ENCODE results near the gene CCDC122. TPM values are rescaled to one million over a fixed set of nuclear protein-coding genes. Genes with fewer than 3 reads are reported as not detected.

The CCDC122 gene
- total and polyA plus RNA-seq, 2 experiments from 2014 or later, result 4.1 to 7.6 TPM

GRCh38 chr13:43884222-43884621 is 4.7 kb upstream of the CCDC122 start:
- 89 to 100% methylated on average over 1 of the region's 1 CpG for whole genome bisulfite sequencing, 2 experiments (ENCODE audit: low coverage in 1 of 2, low lambda C conversion rate in 2 of 2, missing lambda C conversion rate in 2 of 2)
- no peaks in the 10 kb centered on the region for H3K36me3 ChIP-seq (ENCODE audit: low read depth)
- no peak overlapping the region for H3K4me3 ChIP-seq
- H2AFZ ChIP-seq, result no peak overlapping the region
- H4K20me1 ChIP-seq (ENCODE audit: insufficient read depth), result no peaks in the 10 kb centered on the region
- no peaks in the 10 kb centered on the region for H3K27me3 ChIP-seq (replicated peaks; ENCODE audit: insufficient read depth)
- no peaks in the 10 kb centered on the region for H3K79me2 ChIP-seq (ENCODE audit: insufficient read depth)
- H3K9me2 ChIP-seq (ENCODE audit: insufficient read depth), result no peaks in the 10 kb centered on the region
- no peak overlapping the region for H3K27ac ChIP-seq
- no peak overlapping the region for H3K4me2 ChIP-seq (ENCODE audit: unreplicated experiment)
- H3K9me3 ChIP-seq (ENCODE audit: low read depth), result no peaks in the 10 kb centered on the region
- H3K4me1 ChIP-seq (ENCODE audit: insufficient read depth), result no peaks in the 10 kb centered on the region
- DNase-seq, result no peak
- in situ Hi-C loops (cut with MboI), result no loop called here
- H3F3A ChIP-seq (ENCODE audit: insufficient read depth), result no peaks in the 10 kb centered on the region
- no peak overlapping the region for H3K9ac ChIP-seq
- TF ChIP-seq EZH2 (IDR thresholded peaks at IDR 0.05; ENCODE audit: insufficient read depth, poor library complexity, severe bottlenecking) (no peak), EZH2phosphoT487 (IDR thresholded peaks at IDR 0.05; ENCODE audit: insufficient read depth, low read depth) (no peak)

- Histone ChIP-seq H3K27me3 (replicated peaks; ENCODE audit: insufficient read depth) (no peaks in the 10 kb centered on the region), H3K36me3 (ENCODE audit: low read depth) (no peaks in the 10 kb centered on the region), H3K9ac (no peak overlapping the region), H2AFZ (no peak overlapping the region), H3K4me3 (no peak overlapping the region), H3F3A (ENCODE audit: insufficient read depth) (0 out of 2 replicates have a peak, but pooled peaks cover under 1% of the 10 kb centered on the region), H3K27ac (no peak overlapping the region), H3K9me2 (ENCODE audit: insufficient read depth) (no peaks in the 10 kb centered on the region), H4K20me1 (ENCODE audit: insufficient read depth) (no peaks in the 10 kb centered on the region), H3K79me2 (ENCODE audit: insufficient read depth) (no peaks in the 10 kb centered on the region), H3K4me1 (ENCODE audit: insufficient read depth) (peaks cover 2% of the 10 kb centered on the region; the same call in 1 of the 2 replicates), H3K9me3 (ENCODE audit: low read depth) (no peaks in the 10 kb centered on the region), H3K4me2 (ENCODE audit: unreplicated experiment) (no peak overlapping the region)
- in situ Hi-C loops (cut with MboI), result no loop called here
- WGBS, 2 experiments (ENCODE audit: low coverage in 1 of 2, low lambda C conversion rate in 2 of 2, missing lambda C conversion rate in 2 of 2), result 94 to 97% methylated on average over 3 of the region's 3 CpGs
- DNase-seq, result peak; percentile 50
- no peak for TF ChIP-seq EZH2 (IDR thresholded peaks at IDR 0.05; ENCODE audit: insufficient read depth, poor library complexity, severe bottlenecking)
- TF ChIP-seq EZH2phosphoT487 (IDR thresholded peaks at IDR 0.05; ENCODE audit: insufficient read depth, low read depth), result no peak
Observed at GRCh38 chr13:43883631-43884030, 4.1 kb upstream of the CCDC122 start.

- H3K9ac ChIP-seq, result no peak overlapping the region
- H2AFZ ChIP-seq, result no peak overlapping the region
- no peaks in the 10 kb centered on the region for H4K20me1 ChIP-seq (ENCODE audit: insufficient read depth)
- in situ Hi-C loops (cut with MboI), result no loop called here
- H3K4me2 ChIP-seq (ENCODE audit: unreplicated experiment), result no peak overlapping the region
- 0 out of 2 replicates have a peak, but pooled peaks cover 13% of the 10 kb centered on the region for H3F3A ChIP-seq (ENCODE audit: insufficient read depth)
- no peaks in the 10 kb centered on the region for H3K9me2 ChIP-seq (ENCODE audit: insufficient read depth)
- H3K27me3 ChIP-seq (replicated peaks; ENCODE audit: insufficient read depth), result no peaks in the 10 kb centered on the region
- H3K27ac ChIP-seq, result no peak overlapping the region
- no peak for TF ChIP-seq EZH2 (IDR thresholded peaks at IDR 0.05; ENCODE audit: insufficient read depth, poor library complexity, severe bottlenecking)
- TF ChIP-seq EZH2phosphoT487 (IDR thresholded peaks at IDR 0.05; ENCODE audit: insufficient read depth, low read depth), result no peak
- H3K4me3 ChIP-seq, result no peak overlapping the region
- H3K79me2 ChIP-seq (ENCODE audit: insufficient read depth), result no peaks in the 10 kb centered on the region
- no peaks in the 10 kb centered on the region for H3K36me3 ChIP-seq (ENCODE audit: low read depth)
- DNase-seq, result no peak
- peaks cover 5% of the 10 kb centered on the region; the same call in 1 of the 2 replicates for H3K4me1 ChIP-seq (ENCODE audit: insufficient read depth)
- H3K9me3 ChIP-seq (ENCODE audit: low read depth), result no peaks in the 10 kb centered on the region
Observed at GRCh38 chr13:43881580-43881979, 2.0 kb upstream of the CCDC122 start.

DNA sequence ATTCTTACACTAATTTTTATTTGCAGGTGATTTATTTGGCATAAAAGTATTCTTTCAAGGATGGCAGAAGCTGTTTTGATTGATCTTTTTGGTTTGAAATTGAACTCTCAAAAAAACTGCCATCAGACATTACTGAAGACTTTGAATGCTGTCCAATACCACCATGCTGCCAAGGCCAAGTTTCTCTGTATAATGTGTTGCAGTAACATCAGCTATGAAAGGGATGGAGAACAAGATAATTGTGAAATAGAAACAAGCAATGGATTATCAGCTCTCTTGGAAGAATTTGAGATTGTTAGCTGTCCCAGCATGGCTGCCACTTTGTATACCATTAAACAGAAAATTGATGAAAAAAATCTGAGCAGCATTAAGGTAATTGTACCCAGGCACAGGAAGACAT is 1.4 kb upstream of the CCDC122 start:
- H3K4me2 ChIP-seq (ENCODE audit: unreplicated experiment), result no peak overlapping the region
- H2AFZ ChIP-seq, result no peak overlapping the region
- H3K9me3 ChIP-seq (ENCODE audit: low read depth), result no peaks in the 10 kb centered on the region
- DNase-seq, result peak; percentile 20
- H3K9ac ChIP-seq, result no peak overlapping the region
- H3K79me2 ChIP-seq (ENCODE audit: insufficient read depth), result no peaks in the 10 kb centered on the region
- in situ Hi-C loops (cut with MboI), result no loop called here
- H4K20me1 ChIP-seq (ENCODE audit: insufficient read depth), result no peaks in the 10 kb centered on the region
- H3K36me3 ChIP-seq (ENCODE audit: low read depth), result no peaks in the 10 kb centered on the region
- H3K27me3 ChIP-seq (replicated peaks; ENCODE audit: insufficient read depth), result no peaks in the 10 kb centered on the region
- H3F3A ChIP-seq (ENCODE audit: insufficient read depth), result 0 out of 2 replicates have a peak, but pooled peaks cover 13% of the 10 kb centered on the region
- no peak for TF ChIP-seq EZH2phosphoT487 (IDR thresholded peaks at IDR 0.05; ENCODE audit: insufficient read depth, low read depth)
- TF ChIP-seq EZH2 (IDR thresholded peaks at IDR 0.05; ENCODE audit: insufficient read depth, poor library complexity, severe bottlenecking), result no peak
- H3K4me1 ChIP-seq (ENCODE audit: insufficient read depth), result peaks cover 5% of the 10 kb centered on the region; the same call in 1 of the 2 replicates
- H3K4me3 ChIP-seq, result no peak overlapping the region
- H3K9me2 ChIP-seq (ENCODE audit: insufficient read depth), result no peaks in the 10 kb centered on the region
- no peak overlapping the region for H3K27ac ChIP-seq
